ENCODE data around the gene OTUD5. TPM values are rescaled to one million over a fixed set of nuclear protein-coding genes. Genes with fewer than 3 reads are reported as not detected.

OTUD5 gene
- total and polyA plus RNA-seq, 2 of the 13 experiments (the other 11 are each of a cell fraction or from before 2014, with no cell fraction given) = 18.4 to 42.2 TPM

DNA sequence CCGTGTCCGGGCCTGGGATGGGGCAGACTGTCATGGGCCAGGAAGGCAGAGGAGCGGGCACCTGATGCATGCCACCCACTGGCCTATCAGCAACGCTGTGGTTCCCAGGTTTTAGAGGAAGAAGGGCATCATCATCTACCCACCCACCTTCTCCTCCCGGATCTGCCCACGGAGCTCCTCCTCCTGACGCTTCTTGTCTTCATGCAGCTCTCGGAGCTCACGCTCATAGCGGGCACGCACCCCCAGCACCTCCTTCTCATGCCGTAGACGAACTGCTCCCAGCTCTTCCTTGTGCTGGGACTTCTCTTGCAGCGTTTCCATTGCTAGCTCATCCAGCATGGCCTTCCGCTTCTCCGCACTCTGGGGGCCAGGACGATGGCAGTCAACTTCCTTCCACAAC lies 25.7 kb upstream of the OTUD5 start (continued):
- TF ChIP-seq, protein P1, sequence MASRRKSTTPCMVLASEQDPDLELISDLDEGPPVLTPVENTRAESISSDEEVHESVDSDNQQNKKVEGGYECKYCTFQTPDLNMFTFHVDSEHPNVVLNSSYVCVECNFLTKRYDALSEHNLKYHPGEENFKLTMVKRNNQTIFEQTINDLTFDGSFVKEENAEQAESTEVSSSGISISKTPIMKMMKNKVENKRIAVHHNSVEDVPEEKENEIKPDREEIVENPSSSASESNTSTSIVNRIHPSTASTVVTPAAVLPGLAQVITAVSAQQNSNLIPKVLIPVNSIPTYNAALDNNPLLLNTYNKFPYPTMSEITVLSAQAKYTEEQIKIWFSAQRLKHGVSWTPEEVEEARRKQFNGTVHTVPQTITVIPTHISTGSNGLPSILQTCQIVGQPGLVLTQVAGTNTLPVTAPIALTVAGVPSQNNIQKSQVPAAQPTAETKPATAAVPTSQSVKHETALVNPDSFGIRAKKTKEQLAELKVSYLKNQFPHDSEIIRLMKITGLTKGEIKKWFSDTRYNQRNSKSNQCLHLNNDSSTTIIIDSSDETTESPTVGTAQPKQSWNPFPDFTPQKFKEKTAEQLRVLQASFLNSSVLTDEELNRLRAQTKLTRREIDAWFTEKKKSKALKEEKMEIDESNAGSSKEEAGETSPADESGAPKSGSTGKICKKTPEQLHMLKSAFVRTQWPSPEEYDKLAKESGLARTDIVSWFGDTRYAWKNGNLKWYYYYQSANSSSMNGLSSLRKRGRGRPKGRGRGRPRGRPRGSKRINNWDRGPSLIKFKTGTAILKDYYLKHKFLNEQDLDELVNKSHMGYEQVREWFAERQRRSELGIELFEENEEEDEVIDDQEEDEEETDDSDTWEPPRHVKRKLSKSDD (CRISPR knock-in tag; IDR thresholded peaks at IDR 0.05; ENCODE audit: low read depth) = no peak
- TF ChIP-seq PPARG (CRISPR knock-in tag; conservative IDR thresholded peaks at IDR 0.05) = no peak
- TF ChIP-seq, protein P2, sequence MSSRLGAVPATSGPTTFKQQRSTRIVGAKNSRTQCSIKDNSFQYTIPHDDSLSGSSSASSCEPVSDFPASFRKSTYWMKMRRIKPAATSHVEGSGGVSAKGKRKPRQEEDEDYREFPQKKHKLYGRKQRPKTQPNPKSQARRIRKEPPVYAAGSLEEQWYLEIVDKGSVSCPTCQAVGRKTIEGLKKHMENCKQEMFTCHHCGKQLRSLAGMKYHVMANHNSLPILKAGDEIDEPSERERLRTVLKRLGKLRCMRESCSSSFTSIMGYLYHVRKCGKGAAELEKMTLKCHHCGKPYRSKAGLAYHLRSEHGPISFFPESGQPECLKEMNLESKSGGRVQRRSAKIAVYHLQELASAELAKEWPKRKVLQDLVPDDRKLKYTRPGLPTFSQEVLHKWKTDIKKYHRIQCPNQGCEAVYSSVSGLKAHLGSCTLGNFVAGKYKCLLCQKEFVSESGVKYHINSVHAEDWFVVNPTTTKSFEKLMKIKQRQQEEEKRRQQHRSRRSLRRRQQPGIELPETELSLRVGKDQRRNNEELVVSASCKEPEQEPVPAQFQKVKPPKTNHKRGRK (CRISPR knock-in tag; IDR thresholded peaks at IDR 0.05) = no peak
- no peak for TF ChIP-seq ZNF781 (CRISPR knock-in tag; IDR thresholded peaks at IDR 0.05; ENCODE audit: borderline replicate concordance, not compliant biosample characterization)
- TF ChIP-seq HDAC1 (CRISPR knock-in tag; IDR thresholded peaks at IDR 0.05) = no peak
- TF ChIP-seq, protein P3, sequence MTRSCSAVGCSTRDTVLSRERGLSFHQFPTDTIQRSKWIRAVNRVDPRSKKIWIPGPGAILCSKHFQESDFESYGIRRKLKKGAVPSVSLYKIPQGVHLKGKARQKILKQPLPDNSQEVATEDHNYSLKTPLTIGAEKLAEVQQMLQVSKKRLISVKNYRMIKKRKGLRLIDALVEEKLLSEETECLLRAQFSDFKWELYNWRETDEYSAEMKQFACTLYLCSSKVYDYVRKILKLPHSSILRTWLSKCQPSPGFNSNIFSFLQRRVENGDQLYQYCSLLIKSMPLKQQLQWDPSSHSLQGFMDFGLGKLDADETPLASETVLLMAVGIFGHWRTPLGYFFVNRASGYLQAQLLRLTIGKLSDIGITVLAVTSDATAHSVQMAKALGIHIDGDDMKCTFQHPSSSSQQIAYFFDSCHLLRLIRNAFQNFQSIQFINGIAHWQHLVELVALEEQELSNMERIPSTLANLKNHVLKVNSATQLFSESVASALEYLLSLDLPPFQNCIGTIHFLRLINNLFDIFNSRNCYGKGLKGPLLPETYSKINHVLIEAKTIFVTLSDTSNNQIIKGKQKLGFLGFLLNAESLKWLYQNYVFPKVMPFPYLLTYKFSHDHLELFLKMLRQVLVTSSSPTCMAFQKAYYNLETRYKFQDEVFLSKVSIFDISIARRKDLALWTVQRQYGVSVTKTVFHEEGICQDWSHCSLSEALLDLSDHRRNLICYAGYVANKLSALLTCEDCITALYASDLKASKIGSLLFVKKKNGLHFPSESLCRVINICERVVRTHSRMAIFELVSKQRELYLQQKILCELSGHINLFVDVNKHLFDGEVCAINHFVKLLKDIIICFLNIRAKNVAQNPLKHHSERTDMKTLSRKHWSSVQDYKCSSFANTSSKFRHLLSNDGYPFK (CRISPR knock-in tag; IDR thresholded peaks at IDR 0.05; ENCODE audit: borderline replicate concordance) = no peak
- TF ChIP-seq ZNF607 (CRISPR knock-in tag; IDR thresholded peaks at IDR 0.05; ENCODE audit: borderline replicate concordance) = no peak
- TF ChIP-seq ZNF460 (CRISPR knock-in tag; IDR thresholded peaks at IDR 0.05; ENCODE audit: borderline replicate concordance) = no peak
- TF ChIP-seq, protein P4, sequence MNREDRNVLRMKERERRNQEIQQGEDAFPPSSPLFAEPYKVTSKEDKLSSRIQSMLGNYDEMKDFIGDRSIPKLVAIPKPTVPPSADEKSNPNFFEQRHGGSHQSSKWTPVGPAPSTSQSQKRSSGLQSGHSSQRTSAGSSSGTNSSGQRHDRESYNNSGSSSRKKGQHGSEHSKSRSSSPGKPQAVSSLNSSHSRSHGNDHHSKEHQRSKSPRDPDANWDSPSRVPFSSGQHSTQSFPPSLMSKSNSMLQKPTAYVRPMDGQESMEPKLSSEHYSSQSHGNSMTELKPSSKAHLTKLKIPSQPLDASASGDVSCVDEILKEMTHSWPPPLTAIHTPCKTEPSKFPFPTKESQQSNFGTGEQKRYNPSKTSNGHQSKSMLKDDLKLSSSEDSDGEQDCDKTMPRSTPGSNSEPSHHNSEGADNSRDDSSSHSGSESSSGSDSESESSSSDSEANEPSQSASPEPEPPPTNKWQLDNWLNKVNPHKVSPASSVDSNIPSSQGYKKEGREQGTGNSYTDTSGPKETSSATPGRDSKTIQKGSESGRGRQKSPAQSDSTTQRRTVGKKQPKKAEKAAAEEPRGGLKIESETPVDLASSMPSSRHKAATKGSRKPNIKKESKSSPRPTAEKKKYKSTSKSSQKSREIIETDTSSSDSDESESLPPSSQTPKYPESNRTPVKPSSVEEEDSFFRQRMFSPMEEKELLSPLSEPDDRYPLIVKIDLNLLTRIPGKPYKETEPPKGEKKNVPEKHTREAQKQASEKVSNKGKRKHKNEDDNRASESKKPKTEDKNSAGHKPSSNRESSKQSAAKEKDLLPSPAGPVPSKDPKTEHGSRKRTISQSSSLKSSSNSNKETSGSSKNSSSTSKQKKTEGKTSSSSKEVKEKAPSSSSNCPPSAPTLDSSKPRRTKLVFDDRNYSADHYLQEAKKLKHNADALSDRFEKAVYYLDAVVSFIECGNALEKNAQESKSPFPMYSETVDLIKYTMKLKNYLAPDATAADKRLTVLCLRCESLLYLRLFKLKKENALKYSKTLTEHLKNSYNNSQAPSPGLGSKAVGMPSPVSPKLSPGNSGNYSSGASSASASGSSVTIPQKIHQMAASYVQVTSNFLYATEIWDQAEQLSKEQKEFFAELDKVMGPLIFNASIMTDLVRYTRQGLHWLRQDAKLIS (CRISPR knock-in tag; IDR thresholded peaks at IDR 0.05) = no peak
- no peak for TF ChIP-seq ZNF331 (CRISPR knock-in tag; IDR thresholded peaks at IDR 0.05)
- no peak for TF ChIP-seq GTF2F1 (IDR thresholded peaks at IDR 0.05; ENCODE audit: low read length)
- TF ChIP-seq ZNF557 (CRISPR knock-in tag; IDR thresholded peaks at IDR 0.05) = no peak
- TF ChIP-seq ZKSCAN1 (IDR thresholded peaks at IDR 0.05; ENCODE audit: low read length) = no peak
- TF ChIP-seq ZFP36L1 (CRISPR knock-in tag; IDR thresholded peaks at IDR 0.05) = no peak
- TF ChIP-seq ZNF432 (CRISPR knock-in tag; IDR thresholded peaks at IDR 0.05; ENCODE audit: borderline replicate concordance) = no peak
